Frontal cortex (tissue), 4 donors: ENCODE results near the gene KIF16B. TPM values are rescaled to one million over a fixed set of nuclear protein-coding genes. Genes with fewer than 3 reads are reported as not detected.

Experiments
- DNase-seq, 2 donors: peaks; one replicate each; pipeline ENCODE4 v3.0.0; 2012; ENCODE audit warnings: low spot score in 2 of 2
- FAIRE-seq: peaks from 2 replicates; lab custom pipeline; 2012; peaks lifted over from hg19 to GRCh38; lab: Jason Lieb, UNC
- total RNA-seq: library from RNA; depleted of rRNA; stranded (reverse); fragments of >200 nt; gene quantifications from one replicate; pipeline ENCODE4 v1.2.3, GENCODE V29; 2014
- donor health status: control.
- donor health status: control.
- donor health status: control.

Gene KIF16B
- total RNA-seq, 1 donor from 2014 or later: 70.1 TPM

DNA sequence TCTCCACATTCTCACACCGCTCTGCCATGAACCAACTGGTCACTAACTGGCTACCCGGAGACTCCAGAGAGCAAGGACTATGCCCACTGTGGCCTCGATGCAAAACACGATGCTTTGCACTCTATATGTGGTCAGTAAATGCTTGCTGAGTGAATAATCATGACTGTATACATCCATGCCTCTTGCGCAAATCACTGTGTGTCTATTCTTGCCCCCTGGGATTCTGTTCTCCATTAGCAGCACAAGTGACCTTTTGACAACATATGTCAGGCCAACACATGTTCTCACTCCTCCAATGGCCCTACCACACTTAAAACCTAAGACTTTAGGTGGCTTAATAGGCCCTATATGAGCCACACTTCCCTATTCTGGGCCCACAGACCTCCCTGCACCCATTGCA, 16.9 kb downstream of the KIF16B start:
- no peak for DNase-seq
- no peak for FAIRE-seq

DNA sequence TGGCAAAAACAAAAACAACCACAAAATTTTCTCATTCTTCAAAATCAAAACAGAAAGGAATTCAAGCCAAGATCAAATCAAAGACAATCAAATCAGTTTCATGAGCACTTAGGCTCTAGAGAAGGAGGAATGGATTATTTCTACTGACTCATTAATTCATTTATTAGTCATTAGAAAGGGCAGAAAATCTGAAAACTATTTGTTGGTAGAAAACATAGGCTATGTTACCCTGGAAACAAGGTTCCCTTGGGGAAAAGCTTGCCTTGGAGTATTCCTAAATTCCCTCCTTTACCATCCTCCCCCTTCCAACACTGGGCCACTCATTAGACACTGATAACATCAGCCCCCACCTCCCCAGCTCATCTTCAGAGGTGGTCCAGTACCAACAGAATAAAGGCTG, 17.5 kb downstream of the KIF16B start:
- no peak for FAIRE-seq
- DNase-seq: no peak

DNA sequence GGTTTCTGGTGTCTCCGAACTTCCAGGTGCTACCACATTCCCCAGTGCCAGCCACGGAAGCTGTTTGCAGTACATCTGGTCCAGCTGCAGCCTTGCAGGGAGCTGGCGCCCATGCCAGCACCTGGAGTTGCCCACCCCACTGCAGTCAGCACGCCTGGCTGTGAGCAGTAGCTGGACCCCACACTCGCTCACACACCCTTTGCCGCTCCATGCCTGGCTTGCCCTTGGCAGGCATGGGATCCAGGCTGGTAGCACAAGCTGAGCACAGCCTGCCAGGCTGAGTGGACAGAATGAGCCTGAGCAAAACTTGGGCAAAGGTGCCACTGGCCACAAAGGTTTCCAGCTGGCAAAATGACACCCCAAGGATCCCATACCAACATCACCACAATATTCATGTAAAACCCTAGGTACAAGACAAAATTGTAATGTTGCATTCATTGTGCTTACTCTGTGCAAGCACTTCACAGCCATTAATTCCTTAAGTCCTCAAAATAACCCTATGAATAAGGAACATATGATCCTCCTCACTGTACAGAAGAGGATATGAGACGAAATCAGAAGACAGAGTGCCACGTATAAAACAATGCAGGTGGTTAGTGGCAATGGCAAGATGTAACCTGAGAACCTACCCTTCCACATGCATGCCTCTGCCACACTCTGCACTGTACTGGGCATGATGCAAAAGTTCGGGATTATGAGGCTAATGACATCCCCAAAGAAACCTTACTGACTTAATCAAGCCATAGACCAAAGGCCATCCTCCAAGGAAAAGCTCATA, 18.3 kb downstream of the KIF16B start:
- FAIRE-seq: no peak
- DNase-seq: no peak

DNA sequence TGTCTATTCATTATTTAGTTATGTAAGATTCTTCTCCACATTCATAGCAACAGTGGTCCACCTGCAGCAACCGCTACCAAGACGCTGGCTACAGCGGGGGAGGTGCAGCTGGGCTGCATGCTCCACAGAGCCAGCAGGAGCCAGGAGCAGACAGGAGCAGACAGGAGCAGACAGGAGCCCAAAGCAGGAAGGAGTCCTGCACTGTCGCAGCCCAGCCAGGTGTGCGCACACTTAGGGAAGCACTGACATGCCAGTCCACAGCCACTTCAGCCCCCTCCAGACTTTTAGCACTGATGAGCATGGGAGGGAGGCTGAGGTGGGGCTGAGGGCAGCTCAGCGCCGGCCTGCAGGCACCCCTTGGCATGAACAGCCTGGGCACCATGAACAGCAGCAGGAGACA, 19.6 kb downstream of the KIF16B start:
- no peak for FAIRE-seq

DNA sequence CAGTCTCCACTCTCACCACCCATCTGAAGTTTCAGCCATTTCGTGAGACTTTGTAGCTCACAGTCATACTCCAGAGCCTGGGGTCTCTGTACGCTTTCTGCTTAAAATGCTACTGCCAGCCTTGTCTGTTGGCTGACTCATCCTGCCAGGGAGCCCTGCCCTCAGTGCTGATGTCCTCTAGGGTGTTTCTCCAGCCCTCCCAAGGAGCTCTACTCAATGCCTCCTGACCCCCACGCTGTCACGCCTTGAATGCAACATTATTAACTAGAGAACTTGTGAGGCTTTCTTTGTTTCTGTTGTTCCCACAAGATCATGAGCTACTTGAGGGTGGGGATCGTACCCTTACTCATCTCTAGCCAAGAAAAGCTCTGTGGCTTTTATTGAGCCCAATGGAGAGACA, 20.1 kb downstream of the KIF16B start:
- DNase-seq (no peak), FAIRE-seq (no peak)

More for the DNA sequence above, 19.6 kb downstream of the KIF16B start:
- DNase-seq: no peak

DNA sequence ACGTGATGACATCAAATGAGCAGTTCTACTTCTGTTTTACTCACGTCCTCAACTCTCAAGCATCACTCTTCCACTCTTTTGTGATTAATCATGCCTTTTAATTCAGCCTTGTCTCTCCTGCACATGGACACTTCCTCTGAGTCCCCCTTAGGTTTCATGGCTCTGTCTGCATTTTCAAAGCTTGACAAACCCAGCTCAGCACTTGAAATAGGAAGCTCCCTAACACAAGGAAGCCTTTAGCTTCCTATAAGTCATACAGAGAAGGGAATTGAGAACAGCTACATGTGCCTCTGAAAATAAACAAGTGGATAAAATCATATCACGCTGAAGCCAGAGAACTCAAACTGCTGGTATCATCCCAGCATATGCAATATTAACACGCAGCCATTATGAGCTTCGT, 21.2 kb downstream of the KIF16B start:
- FAIRE-seq (no peak), DNase-seq (no peak)

DNA sequence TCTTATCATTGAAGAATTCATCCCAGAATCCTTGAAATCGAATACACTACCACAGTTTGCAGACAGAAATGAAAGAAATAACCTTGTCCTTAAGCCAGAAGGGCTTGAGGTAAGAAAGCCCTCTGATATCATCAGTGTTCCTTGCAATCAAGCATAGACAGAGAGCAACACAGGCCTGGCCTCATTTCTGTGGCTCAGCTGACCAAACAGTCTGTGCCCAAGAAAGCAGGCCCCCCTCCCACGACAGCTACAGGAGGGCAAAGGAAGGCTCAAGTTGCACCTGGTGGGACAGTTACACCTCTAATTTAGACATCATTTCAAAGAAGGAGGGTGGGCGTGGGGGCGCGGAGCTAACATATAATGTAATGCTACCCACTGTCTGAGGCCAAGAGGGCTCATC, 21.6 kb downstream of the KIF16B start:
- DNase-seq (no peak), FAIRE-seq (no peak)

DNA sequence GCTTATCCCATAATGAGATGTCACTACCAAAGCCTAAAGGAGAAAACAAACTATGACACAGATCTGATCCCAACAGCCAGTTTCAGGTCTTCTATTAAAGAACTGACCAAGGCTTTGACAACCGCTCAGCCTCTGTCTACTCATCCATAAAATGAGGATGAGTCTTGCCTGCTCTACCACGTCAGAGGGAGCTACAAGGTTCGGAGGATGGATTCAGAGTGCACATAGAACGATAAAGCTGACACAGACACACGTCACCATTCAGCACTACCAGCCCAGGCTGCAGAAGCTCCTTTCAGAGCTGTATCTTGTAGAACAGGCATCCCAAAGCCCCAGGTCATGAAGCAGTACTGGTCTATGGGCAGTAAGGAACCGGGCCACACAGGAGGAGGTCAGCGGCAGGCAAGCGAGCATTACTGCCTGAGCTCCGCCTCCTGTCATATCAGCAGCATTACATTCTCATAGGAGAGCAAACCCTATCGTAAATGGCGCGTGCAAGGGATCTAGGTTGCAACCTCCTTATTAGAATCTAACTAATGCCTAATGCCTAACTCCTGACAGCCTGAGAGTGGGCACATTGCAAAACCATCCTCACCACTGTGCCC, 25.1 kb downstream of the KIF16B start:
- DNase-seq: no peak
- FAIRE-seq: no peak

DNA sequence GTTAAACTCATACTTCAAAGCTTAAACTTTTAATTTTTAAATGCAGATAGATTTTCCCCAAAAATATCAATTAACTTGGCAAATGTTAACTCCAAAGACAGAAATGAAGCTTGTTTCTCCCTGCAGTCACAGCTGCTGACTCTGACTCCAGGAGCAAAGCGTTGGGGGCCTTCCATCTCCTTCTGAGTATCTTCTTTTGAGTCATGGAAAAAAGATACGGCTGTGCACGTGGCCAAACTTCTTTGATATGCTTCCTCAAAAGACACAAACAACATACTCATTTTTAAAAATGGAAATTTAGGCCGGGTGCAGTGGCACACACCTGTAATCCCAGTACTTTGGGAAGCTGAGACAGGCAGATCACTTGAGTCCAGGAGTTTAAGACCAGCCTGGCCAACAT, 28.3 kb downstream of the KIF16B start:
- FAIRE-seq (no peak), DNase-seq (no peak)

DNA sequence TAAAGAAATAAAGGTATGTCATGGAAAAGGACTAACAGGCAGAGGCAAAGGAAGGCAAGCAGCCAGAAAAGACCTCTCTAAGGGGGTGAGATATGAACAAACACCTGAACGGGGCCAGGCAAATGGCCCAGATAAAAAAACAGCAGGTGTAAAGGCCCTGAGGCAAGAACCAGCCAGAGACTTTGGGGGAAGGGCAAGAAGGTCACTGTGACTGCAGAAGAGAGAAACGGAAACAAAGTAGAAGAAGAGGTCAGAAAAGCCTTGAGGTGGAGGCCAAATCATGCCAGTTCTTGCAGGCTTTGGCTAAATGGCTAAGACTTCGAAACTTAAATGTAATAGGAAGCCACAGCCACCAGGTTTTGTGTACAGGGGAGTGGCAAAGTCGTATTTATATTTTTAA, 30.8 kb downstream of the KIF16B start:
- FAIRE-seq (no peak), DNase-seq (no peak)

DNA sequence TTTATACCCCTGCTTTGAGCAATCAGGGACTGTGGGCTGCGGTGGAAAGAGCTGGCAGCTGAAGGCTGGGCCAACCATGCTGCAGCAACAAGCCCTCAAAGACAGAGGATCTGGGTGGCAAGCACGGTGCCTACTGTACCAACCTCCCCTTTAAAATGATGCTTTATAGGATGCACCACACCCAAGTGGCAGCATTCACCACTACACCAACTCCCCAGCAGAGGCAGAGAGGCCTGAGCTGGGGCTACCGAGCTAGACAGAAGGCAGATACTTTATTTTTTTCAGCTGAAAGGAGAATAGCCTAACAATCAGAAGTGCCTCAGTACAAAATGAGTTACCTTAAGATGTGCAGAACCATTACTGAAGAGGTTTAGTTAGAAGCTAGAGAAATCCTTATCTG, 31.4 kb downstream of the KIF16B start:
- DNase-seq (no peak), FAIRE-seq (no peak)

DNA sequence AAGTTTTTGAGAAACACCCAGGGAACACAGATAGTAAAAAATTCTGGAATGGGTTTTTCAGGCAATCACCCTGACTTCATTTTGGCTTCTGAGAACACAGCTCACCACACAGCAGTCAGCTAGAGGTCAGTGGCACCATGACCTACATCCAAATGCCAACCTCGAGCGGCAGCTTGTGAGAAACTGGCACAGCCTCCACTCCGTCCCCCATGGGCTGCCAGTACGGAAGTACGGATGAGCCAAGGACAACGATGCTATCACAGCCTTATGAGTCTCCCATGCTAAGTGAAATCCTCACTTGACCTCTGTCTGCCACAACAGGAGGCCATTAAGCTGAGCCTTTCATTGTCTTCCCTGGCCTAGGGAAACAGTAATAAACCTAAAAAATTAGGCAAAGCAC, 32.0 kb downstream of the KIF16B start:
- FAIRE-seq (no peak), DNase-seq (no peak)

DNA sequence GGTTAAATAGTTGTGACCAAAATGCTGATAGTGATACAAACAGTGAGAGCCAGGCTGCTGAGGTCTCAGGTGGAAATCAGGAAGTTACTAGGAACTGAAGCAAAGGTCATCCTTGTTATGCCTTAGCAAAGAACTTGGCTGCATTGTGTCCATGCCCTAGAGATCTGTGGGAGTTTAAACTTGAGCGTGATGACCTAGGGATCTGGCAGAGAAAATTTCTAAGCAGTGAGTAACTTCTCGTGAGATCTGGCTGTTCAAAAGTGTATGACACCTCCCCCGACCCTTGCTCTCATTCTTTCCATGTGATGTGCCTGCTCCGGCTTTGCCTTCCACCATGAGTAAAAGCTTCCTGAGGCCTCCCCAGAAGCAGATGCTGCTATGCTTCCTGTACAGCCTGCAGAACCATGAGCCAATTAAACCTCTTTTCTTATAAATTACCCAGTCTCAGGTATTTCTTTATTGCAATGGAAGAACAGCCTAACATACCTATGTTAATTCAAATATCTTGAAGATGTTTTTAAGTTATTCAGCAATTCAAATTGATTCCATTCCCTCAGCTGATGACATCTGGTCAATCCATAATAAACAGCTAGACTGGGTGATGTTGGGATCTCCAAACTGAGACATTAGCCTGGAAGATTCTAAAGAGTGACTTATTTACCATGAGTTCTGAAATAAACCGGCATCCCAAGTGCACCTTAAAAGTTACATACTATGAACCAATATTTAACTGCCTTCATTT, 33.8 kb downstream of the KIF16B start:
- FAIRE-seq (no peak), DNase-seq (no peak)

DNA sequence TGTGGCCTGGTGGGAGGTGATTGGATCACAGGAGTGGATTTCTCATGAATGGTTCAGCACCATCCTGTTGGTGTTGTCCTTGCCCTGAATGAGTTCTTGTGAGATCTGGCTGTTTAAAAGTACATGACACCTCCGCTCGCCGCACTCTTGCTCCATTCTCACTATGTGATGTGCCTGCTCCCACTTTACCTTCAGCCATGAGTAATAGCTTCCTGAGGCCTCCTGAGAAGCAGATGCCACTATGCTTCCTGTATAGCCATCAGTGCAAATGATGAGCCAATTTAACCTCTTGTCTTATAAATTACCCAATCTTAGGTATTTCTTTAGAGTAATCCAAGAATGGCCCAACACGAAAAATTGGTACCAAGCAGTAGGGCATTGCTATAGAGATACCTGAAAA, 34.5 kb downstream of the KIF16B start:
- no peak for DNase-seq
- no peak for FAIRE-seq

DNA sequence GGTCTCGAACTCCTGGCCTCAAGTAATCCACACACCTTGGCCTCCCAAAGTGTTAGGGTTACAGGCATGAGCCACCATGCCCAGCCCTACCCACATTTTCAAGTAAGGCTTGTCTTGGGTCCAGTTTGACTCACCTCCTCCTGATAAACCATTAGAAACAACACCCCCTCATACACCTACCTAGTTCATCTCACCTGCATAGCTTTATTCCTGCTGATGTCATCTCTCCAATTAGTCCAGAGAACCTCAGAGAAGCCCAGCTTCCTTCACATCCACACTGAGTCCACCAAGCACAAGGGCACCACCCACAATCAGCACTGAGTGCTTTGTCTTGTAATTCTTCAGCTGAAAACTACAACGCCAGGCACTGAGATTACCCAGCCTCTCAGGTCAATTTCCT, 35.3 kb downstream of the KIF16B start:
- no peak for FAIRE-seq
- DNase-seq: no peak

DNA sequence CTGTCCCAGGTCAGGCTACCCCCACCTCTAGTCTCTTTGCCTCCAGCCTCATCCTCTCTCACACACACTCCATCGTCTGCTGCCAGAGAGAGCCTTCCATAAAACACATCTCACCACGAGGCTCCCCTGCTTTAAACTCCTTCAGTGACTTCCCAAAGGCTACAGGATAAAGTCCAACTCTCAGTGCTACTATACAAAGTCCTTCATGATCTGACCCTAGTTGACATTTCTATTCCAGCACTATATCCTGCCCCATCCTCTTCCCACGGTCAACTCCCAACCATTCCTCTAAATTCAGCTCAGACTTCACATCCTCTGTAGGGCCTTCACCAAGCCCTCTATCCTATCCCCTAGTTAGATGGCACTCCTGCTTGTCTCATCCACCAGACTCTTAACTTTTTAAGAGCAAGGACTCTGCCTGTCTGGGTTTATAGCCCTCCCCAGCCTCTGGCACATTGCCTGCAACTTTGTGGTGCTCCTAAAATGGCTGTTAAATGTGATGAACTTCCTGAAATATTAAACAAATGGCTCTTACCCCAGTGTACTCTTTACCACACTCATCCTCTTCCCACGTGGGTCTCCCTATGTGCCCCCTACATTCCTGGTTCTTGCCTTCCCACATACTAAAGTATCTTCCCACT, 36.1 kb downstream of the KIF16B start:
- FAIRE-seq: no peak
- DNase-seq: no peak

DNA sequence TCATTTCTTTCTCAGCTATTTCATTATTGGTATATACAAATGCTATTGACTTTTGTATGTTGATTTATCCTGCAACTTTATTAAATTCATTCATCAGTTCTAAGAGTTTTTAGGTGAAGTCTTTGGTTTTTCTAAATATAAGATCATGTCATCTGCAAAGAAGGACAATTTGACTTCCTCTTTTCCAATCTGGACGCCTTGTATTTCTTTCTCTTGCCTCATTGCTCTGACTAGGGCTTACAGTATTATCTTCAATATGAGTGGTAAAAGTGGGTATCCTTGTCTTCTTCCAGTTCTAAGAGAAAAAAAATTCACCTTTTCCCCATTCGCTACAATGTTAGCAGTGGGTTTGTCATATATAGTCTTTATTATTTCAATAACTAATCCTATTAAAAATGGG, 38.0 kb downstream of the KIF16B start:
- FAIRE-seq: no peak

DNA sequence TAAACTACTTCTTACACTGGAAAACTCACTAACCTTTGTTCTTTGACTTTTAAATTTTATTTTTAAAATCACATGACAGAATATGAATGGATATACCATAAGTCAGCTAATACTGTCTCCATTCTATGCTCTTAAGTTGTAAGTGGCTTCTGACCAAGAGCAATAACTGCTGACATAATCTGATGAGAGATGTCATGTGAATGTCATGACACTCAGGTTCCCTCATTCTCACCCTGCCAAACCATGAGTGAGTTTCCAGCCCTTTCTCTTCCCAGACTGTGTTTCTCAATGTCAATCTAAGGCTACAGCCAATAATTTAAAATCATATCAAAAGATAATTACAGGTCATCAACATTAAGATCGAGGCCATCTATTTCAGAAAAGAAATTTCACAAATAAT, 39.7 kb downstream of the KIF16B start:
- DNase-seq (no peak), FAIRE-seq (no peak)

More for the DNA sequence above, 38.0 kb downstream of the KIF16B start:
- DNase-seq: no peak

DNA sequence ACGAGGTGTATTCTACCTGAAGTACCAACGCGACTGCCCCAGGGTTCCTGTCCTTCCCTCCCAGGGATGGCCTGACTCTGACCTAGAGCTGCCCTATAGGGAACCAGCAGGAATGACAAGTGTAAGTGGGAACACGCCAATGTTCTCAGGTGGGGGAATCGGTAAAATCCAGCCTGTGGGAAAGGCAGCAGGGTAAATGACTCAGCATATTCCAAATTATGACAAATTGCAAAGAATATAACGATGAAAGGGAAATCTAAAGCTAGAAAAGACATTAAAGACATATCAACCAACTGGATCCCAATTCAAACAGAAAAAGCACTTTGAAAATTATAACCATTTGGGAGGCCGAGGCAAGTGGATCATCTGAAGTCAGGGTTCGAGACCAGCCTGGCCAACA, 41.8 kb downstream of the KIF16B start:
- DNase-seq (no peak), FAIRE-seq (no peak)

DNA sequence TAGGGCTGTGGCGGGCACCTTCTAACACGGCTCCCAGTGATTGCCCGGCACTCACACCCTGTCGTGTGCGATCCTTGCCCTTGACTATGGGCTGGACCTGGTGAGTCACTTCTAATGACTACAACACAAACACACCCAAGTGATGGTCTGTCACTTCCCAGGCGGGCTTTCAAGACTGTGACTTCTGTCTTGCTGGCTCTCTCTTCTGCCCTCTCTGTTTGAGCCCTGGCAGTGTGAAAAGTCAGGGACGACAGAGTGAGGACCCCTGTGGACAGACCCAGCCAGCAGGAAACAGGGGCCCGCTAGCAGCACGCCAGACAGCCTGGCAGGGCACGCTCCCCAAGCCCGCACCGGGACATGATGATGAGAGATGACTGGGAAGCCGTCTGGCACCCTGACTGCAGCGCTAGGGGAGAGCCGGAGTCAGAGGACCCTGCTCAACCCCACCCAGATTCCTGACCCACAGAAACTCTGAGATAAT, 43.0 kb downstream of the KIF16B start:
- FAIRE-seq (no peak), DNase-seq (no peak)

DNA sequence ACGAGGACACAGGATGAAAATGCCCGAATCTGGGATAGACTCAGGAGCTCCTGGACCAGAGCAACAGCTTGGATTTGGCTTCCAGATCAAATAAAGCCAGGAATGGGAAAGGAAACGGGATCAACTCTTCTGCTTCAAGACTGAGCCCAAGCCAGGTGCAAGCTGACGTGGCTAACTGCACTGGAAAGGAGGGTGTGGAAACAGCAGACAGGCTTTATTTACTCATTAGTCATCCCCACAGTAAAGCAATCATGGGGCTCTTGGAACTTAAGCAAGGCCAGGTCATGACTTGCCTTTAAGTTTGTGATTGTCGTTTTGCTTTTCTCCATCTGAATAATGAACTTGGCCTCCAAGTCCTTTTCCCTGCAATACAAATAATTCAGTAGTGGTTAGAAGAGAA, 45.2 kb downstream of the KIF16B start:
- FAIRE-seq (no peak), DNase-seq (no peak)
